HL-60 (cell line): ENCODE measurements around the gene CASS4.

ENCODE experiments used
- DNase-seq, 2 experiments: peaks; one replicate each; pipeline ENCODE4 v3.0.0-alpha.2; 2010 to 2020; ENCODE audit warnings: low read depth in 1 of 2, low spot score in 1 of 2
- H3K27ac ChIP-seq: fragments of 250-450 bp; sonication (Bioruptor Pico); replicated peaks from 2 replicates; pipeline ENCODE4 v1.5.1; 2020; ENCODE audit warnings: mild to moderate bottlenecking, moderate library complexity
- H3K27me3 ChIP-seq: fragments of 250-450 bp; sonication (Bioruptor Pico); 2 replicates; pipeline ENCODE4 v1.5.1; 2021; ENCODE audit warnings: mild to moderate bottlenecking, moderate library complexity; ENCODE audit not compliant: insufficient read depth, poor library complexity, severe bottlenecking
- H3K4me3 ChIP-seq: replicated peaks from 2 replicates; pipeline ENCODE4 v1.5.1; 2011; ENCODE audit warnings: mild to moderate bottlenecking, control low read depth, low read length; ENCODE audit not compliant: insufficient read depth
- GABPA ChIP-seq: IDR thresholded peaks from 2 replicates; pipeline ENCODE4 v1.6.1; 2012; ENCODE audit warnings: low read depth
- POLR2AphosphoS5 ChIP-seq: IDR thresholded peaks from 2 replicates; pipeline ENCODE4 v1.6.1; 2012; ENCODE audit warnings: low read depth
- SPI1 ChIP-seq: IDR thresholded peaks from 2 replicates; pipeline ENCODE4 v1.6.1; 2012; ENCODE audit warnings: low read depth, mild to moderate bottlenecking, borderline replicate concordance
- TF ChIP-seq, protein P1 (sequence below): IDR thresholded peaks from one replicate; pipeline ENCODE4 v1.5.1; 2011; ENCODE audit warnings: low read length, control low read depth, inconsistent platforms; ENCODE audit not compliant: insufficient read depth
- TF ChIP-seq, protein P2 (sequence below): IDR thresholded peaks from 2 replicates; pipeline ENCODE4 v1.6.1; 2012; ENCODE audit warnings: low read depth; ENCODE audit not compliant: insufficient replicate concordance

CASS4 gene

DNA sequence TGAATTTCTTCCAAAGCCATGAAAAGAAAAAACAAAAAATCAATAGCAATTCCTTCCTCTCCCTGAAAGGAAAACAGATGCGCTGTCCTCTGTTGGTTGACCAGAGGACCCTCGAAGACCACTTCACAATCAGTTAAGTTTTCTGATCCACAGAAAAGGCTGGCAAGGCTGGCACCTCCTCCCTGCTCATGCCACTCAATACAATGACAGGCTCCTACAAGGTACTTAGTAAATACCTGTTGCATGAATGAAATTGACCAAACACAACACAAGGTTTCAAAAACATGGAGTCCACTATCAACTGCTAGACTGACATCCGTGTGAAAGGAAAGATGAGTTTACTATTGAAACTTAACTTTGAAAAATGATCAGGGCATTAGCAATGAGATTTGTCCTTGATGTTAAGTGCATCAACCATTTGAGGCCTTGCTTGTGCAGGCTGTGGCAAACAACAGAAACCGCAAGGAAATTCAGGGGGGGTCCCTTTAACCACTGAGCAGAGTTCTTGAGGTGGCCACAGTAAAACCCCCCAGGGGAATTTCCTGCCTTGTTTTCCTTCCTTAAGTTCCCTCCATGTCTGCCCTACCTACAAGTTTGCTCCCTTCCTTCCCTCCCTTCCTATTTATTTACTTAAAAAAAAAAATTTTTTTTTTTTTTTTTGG, 28.4 kb downstream of the CASS4 start:
- Histone ChIP-seq H3K27me3 (no peaks in the 10 kb centered on the region), H3K4me3 (no peak overlapping the region), H3K27ac (0 out of 2 replicates have a peak overlapping the region, but pooled peaks have one; percentile 24)
- TF ChIP-seq SPI1 (no peak), POLR2AphosphoS5 (no peak)
- peak in 1 of 2 experiments; percentile 70 for DNase-seq

DNA sequence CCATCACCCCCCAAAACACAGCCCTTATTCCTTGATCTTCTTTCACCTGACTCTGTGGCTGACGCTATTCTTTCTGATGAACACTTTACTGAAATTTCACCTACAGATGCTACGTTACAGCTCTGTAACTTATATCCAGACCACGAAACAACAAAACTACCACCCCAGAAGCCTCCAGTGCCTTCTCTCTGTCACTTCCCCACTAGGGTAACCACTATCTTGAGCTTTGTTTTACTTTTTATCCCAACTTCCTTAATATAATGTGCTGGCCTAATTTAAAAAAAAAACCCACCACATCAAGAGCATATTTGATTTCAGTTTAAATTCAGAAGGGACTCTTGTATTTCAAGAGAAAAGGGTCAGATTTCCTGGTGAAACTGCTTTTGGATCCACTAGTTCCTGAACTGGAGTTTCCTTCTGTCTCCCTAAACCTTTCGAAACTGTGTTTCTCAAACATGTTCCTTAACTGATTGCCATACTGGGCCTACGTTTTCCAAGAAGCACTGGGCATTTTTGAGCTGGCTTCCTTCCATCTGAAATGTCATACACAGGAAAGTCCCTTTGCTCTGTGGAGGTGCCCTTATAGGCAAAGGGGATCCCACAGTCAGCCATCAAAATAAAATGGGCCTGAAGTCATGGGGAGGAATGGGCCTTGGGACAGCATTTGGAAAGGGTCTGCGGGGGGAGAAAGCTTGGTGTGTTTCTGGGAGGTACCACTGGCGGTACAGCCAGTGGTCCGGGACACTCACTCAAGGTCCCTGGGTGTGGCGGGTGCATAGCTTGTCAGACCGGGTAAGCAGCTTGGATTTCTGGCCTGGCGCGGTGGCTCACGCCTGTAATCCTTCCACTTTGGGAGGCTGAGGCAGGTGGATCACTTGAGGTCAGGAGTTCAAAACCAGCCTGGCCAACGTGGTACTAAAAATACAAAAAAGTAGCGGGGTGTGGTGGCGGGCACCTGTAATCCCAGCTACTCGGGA, 30.6 kb downstream of the CASS4 start:
- Histone ChIP-seq H3K27ac (peak overlapping the region; percentile 36), H3K27me3 (no peaks in the 10 kb centered on the region), H3K4me3 (no peak overlapping the region)
- DNase-seq = peak in 1 of 2 experiments; percentile 41
- peak; percentile 79 for TF ChIP-seq SPI1
- TF ChIP-seq, protein P1, sequence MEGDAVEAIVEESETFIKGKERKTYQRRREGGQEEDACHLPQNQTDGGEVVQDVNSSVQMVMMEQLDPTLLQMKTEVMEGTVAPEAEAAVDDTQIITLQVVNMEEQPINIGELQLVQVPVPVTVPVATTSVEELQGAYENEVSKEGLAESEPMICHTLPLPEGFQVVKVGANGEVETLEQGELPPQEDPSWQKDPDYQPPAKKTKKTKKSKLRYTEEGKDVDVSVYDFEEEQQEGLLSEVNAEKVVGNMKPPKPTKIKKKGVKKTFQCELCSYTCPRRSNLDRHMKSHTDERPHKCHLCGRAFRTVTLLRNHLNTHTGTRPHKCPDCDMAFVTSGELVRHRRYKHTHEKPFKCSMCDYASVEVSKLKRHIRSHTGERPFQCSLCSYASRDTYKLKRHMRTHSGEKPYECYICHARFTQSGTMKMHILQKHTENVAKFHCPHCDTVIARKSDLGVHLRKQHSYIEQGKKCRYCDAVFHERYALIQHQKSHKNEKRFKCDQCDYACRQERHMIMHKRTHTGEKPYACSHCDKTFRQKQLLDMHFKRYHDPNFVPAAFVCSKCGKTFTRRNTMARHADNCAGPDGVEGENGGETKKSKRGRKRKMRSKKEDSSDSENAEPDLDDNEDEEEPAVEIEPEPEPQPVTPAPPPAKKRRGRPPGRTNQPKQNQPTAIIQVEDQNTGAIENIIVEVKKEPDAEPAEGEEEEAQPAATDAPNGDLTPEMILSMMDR = no peak

DNA sequence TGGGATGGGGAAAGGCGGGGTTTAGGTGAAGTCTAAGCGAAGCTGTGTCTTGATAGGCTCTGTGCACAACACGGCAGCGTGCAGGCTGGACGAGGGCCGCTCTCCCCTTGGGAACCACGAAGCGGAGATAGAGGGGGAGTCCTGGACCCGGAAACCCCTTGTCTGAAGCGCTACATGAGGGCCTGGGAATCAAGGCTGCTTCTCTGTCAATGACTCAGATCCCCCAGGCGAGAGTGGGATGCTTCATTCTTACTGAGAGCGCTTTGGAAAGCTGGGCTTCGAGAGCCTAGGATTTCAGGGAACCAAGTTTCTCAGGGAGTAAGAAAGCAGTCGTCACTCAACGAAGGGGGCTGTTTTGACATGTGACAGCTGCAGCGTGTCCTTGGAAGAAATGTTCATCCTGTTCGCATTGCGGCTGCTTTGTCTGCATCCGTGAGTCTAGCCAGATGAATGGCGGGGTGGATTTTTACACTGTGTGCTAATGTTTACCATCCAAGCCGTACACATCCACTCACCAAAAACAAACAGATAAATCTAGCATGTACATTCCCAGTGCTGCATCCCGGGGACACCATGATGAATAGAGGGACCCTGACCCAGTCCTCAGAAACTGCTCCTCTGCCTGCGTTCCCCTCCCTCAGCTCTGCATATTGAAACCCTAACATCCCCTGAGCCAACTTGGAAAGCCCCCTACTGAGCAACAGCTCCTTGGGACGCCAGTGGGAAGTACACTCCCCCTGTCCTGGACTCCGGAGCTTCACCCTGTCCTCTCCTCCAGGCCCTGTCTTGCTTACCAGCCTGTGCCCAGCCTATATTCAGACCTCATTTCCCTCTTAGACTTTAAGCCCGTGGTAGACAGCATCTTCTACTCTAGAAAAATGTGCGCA, 31.8 kb downstream of the CASS4 start:
- H3K27ac ChIP-seq = no peak overlapping the region
- DNase-seq = no peak
- TF ChIP-seq, protein P2, sequence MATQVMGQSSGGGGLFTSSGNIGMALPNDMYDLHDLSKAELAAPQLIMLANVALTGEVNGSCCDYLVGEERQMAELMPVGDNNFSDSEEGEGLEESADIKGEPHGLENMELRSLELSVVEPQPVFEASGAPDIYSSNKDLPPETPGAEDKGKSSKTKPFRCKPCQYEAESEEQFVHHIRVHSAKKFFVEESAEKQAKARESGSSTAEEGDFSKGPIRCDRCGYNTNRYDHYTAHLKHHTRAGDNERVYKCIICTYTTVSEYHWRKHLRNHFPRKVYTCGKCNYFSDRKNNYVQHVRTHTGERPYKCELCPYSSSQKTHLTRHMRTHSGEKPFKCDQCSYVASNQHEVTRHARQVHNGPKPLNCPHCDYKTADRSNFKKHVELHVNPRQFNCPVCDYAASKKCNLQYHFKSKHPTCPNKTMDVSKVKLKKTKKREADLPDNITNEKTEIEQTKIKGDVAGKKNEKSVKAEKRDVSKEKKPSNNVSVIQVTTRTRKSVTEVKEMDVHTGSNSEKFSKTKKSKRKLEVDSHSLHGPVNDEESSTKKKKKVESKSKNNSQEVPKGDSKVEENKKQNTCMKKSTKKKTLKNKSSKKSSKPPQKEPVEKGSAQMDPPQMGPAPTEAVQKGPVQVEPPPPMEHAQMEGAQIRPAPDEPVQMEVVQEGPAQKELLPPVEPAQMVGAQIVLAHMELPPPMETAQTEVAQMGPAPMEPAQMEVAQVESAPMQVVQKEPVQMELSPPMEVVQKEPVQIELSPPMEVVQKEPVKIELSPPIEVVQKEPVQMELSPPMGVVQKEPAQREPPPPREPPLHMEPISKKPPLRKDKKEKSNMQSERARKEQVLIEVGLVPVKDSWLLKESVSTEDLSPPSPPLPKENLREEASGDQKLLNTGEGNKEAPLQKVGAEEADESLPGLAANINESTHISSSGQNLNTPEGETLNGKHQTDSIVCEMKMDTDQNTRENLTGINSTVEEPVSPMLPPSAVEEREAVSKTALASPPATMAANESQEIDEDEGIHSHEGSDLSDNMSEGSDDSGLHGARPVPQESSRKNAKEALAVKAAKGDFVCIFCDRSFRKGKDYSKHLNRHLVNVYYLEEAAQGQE = no peak
- no peak for TF ChIP-seq GABPA

DNA sequence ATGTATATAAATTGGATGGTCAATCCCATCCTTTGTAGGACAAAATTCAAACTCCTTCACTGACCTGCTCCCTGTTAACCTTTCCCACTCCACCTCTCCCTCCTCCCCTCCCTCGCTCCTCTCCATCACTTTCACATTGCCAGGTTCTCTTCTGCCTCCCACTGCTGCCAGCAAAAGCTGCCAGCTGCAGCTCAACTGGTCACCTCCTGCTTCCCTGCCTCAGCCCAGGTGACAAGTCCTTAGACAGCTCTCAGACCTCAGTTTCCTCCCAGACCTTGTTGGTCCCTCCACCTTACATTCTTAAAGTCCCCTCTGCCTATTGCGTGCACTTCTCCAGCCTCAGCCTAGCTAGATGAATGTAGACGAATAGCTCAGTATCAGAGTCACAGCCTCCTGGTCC, 33.1 kb downstream of the CASS4 start:
- Histone ChIP-seq H3K4me3 (no peak overlapping the region), H3K27me3 (no peaks in the 10 kb centered on the region), H3K27ac (no peak overlapping the region)
- TF ChIP-seq, protein P1 = no peak
- TF ChIP-seq SPI1 = no peak
- no peak for TF ChIP-seq POLR2AphosphoS5
- no peak for TF ChIP-seq GABPA
- TF ChIP-seq, protein P2 = no peak
- no peak for DNase-seq

More for the DNA sequence above, 31.8 kb downstream of the CASS4 start:
- Histone ChIP-seq H3K4me3 (no peak overlapping the region), H3K27me3 (no peaks in the 10 kb centered on the region)
